Endothelial cell of umbilical vein (primary cell): ENCODE measurements around the gene DDX4. TPM values are rescaled to one million over a fixed set of nuclear protein-coding genes. Genes with fewer than 3 reads are reported as not detected.

ENCODE experiments used
- BruUV-seq: library from RNA; stranded (reverse); fragments of 400-500 nt; replicated peaks from 2 replicates; lab custom pipeline; 2021; lab: Mats Ljungman, UMichigan
- CTCF ChIA-PET: fragments of 300-600, 350-600 bp; sonication (Branson Sonifier 250); formaldehyde crosslinking; loops from one replicate; lab custom pipeline; 2021; ENCODE audit warnings: antibody characterized with exemption, inconsistent platforms; lab: Charles Lee
- POLR2A ChIA-PET: fragments of 300-600, 350-600 bp; sonication (Branson Sonifier 250); formaldehyde crosslinking; loops from one replicate; lab custom pipeline; 2021; ENCODE audit warnings: antibody characterized with exemption, inconsistent platforms; lab: Charles Lee
- DNase-seq: peaks from one replicate; pipeline ENCODE4 v3.0.0-alpha.2; 2011; ENCODE audit warnings: low read depth, low spot score
- FAIRE-seq: peaks from 2 replicates; lab custom pipeline; 2011; peaks lifted over from hg19 to GRCh38; lab: Jason Lieb, UNC
- H2AFZ ChIP-seq: 2 replicates; pipeline ENCODE4 v1.6.0; 2012; ENCODE audit warnings: low read depth, low read length, control low read depth, inconsistent platforms
- H3K27ac ChIP-seq: 2 replicates; pipeline ENCODE4 v1.5.1; 2011; ENCODE audit warnings: low read depth, mild to moderate bottlenecking, control low read depth, low read length, moderate library complexity; ENCODE audit not compliant: insufficient read depth
- H3K27me3 ChIP-seq, 2 experiments: 2 replicates each; pipeline versions ENCODE4 v1.6.0 to v1.6.1; 2011; ENCODE audit warnings: low read length in 2 of 2, mixed read lengths in 1 of 2; ENCODE audit not compliant: control insufficient read depth in 2 of 2, insufficient read depth in 2 of 2
- H3K36me3 ChIP-seq, 2 experiments: 2 replicates in 1 of 2; 3 replicates in 1 of 2; pipeline ENCODE4 v1.5.1; 2011; ENCODE audit warnings: low read length in 2 of 2, mild to moderate bottlenecking in 1 of 2, moderate library complexity in 1 of 2; ENCODE audit not compliant: control insufficient read depth in 2 of 2, insufficient read depth in 2 of 2; ENCODE audit errors: extremely low read depth in 1 of 2
- H3K4me1 ChIP-seq: 3 replicates; pipeline ENCODE4 v1.5.1; 2011; ENCODE audit warnings: mild to moderate bottlenecking, low read length; ENCODE audit not compliant: control insufficient read depth, insufficient read depth; ENCODE audit errors: extremely low read depth
- H3K4me2 ChIP-seq: 2 replicates; pipeline ENCODE4 v1.6.1; 2011; ENCODE audit warnings: low read length, control low read depth, mixed read lengths; ENCODE audit not compliant: insufficient read depth
- H3K4me3 ChIP-seq, 3 experiments: fragments of 200-600 bp in 1 of 3; sonication (generic), shearing (Covaris generic) in 1 of 3; replicated peaks in 1 of 3; 2 replicates each; pipeline ENCODE4 v1.5.1; 2011 to 2016; ENCODE audit warnings: control low read depth in 3 of 3, low read length in 3 of 3, mild to moderate bottlenecking in 2 of 3, inconsistent platforms in 1 of 3, low read depth in 1 of 3, moderate library complexity in 1 of 3; ENCODE audit not compliant: insufficient read depth in 1 of 3
- H3K79me2 ChIP-seq: 2 replicates; pipeline ENCODE4 v1.6.0; 2012; ENCODE audit warnings: low read length, inconsistent platforms; ENCODE audit not compliant: control insufficient read depth, insufficient read depth
- H3K9ac ChIP-seq: replicated peaks from 2 replicates; pipeline ENCODE3; 2011; ENCODE audit warnings: low read length, control low read depth; ENCODE audit not compliant: insufficient read depth; ENCODE audit errors: extremely low read depth
- H3K9me1 ChIP-seq: replicated peaks from 3 replicates; pipeline ENCODE4 v1.6.0; 2011; ENCODE audit warnings: mild to moderate bottlenecking, low read length; ENCODE audit not compliant: control insufficient read depth, insufficient read depth; ENCODE audit errors: extremely low read depth
- H3K9me3 ChIP-seq: replicated peaks from 2 replicates; pipeline ENCODE4 v1.5.1; 2012; ENCODE audit warnings: low read length, inconsistent platforms; ENCODE audit not compliant: control insufficient read depth, insufficient read depth
- H4K20me1 ChIP-seq: replicated peaks from 2 replicates; pipeline ENCODE3; 2011; ENCODE audit warnings: mild to moderate bottlenecking, low read length; ENCODE audit not compliant: control insufficient read depth, insufficient read depth; ENCODE audit errors: extremely low read depth
- CTCF ChIP-seq, 2 donors: IDR thresholded peaks; 1 replicate in 1 of 2; 2 replicates in 1 of 2; pipeline ENCODE4 v1.5.1; 2011; ENCODE audit warnings: low read length in 2 of 2, mild to moderate bottlenecking in 2 of 2, moderate library complexity in 2 of 2, control low read depth in 1 of 2, inconsistent platforms in 1 of 2, low read depth in 1 of 2; ENCODE audit not compliant: insufficient read depth in 1 of 2; ENCODE audit errors: extremely low read depth in 1 of 2
- EZH2 ChIP-seq: IDR thresholded peaks from 2 replicates; pipeline ENCODE4 v1.6.1; 2012; ENCODE audit warnings: borderline replicate concordance, low read depth, mild to moderate bottlenecking, moderate library complexity, low read length, inconsistent platforms; ENCODE audit not compliant: severe bottlenecking
- FOS ChIP-seq: IDR thresholded peaks from 2 replicates; pipeline ENCODE4 v1.6.1; 2011; ENCODE audit warnings: mild to moderate bottlenecking, low read length, moderate library complexity, borderline replicate concordance; ENCODE audit not compliant: insufficient read depth
- GATA2 ChIP-seq: IDR thresholded peaks from 2 replicates; pipeline ENCODE4 v1.7.0; 2011; ENCODE audit warnings: low read depth, mild to moderate bottlenecking, moderate library complexity, mixed read lengths, low read length; ENCODE audit not compliant: insufficient read length, insufficient read depth
- JUN ChIP-seq: IDR thresholded peaks from 2 replicates; pipeline ENCODE4 v1.6.1; 2011; ENCODE audit warnings: borderline replicate concordance, low read depth; ENCODE audit not compliant: insufficient read length, insufficient read depth
- MAX ChIP-seq: IDR thresholded peaks from 2 replicates; pipeline ENCODE4 v1.6.1; 2011; ENCODE audit not compliant: insufficient read depth, insufficient read length
- MYC ChIP-seq: IDR thresholded peaks from one replicate; pipeline ENCODE4 v1.6.1; 2011; ENCODE audit warnings: mild to moderate bottlenecking, low read depth, low read length
- POLR2A ChIP-seq: IDR thresholded peaks from 2 replicates; pipeline ENCODE4 v1.6.1; 2012; ENCODE audit warnings: low read depth, mild to moderate bottlenecking, control low read depth, low read length
- POLR2AphosphoS5 ChIP-seq: IDR thresholded peaks from 2 replicates; pipeline ENCODE4 v1.6.1; 2012; ENCODE audit warnings: low read depth, mild to moderate bottlenecking, control low read depth, low read length, moderate library complexity; ENCODE audit not compliant: insufficient read depth
- dilution Hi-C: fragments of 300-500 bp; cut with MboI; formaldehyde crosslinking; loops from one replicate; pipeline ENCODE4 v1.15.0; 2019; ENCODE audit warnings: low sequenced_read_pairs; ENCODE audit not compliant: extremely low pct_ligation_motif_present
- intact Hi-C: fragments of 100-400 bp; cut with micrococcal nuclease; formaldehyde crosslinking; loops from one replicate; pipeline ENCODE4 v1.10.0; 2022
- polyA plus RNA-seq, 4 experiments: library from polyadenylated mRNA; depleted of rRNA in 3 of 4; stranded (reverse) in 3 of 4; unstranded in 1 of 4; fragments of >200 nt; gene quantifications; 2 replicates each; pipeline versions ENCODE4 v1.2.1 to v1.2.3, GENCODE V29; 2011 to 2012; ENCODE audit warnings: missing spikeins in 1 of 4
- total RNA-seq: library from RNA; stranded (reverse); gene quantifications from 2 replicates; pipeline ENCODE4 v1.2.3, GENCODE V29; 2021

Gene DDX4
- total and polyA plus RNA-seq, 2 donors (not counting 3 experiments of a cell fraction or from before 2014, with no cell fraction given), result not detected

DNA sequence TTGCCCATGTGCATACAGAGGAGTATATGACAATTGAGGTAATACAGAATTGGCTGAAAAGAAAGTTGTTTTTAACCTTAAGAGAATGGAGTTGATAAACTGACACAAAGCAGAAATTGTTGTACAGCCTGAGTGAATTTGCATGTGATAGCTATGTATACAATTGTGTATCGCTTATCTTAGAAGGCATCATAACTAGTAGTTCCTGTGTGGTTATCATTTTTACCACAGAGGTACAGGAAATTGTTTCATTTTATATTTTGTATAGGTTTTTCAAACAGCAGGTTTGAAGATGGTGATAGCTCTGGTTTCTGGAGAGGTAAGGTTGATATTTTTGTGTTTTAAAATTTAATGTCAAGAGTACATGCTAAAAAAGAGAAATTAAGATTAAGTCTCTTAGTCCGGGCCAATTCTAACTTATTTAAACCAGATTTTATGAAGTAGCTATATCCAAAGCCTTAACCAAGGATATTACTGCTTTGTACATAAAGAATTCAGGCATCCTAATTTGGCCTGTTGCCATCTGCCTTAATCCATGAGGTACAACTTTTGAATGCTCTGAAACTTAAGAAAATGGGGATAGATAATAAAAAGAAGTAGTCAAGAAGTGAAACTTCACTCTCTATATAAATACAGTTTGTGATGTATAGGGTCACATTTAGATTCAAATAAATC is 26.0 kb downstream of the DDX4 start:
- Histone ChIP-seq H3K36me3 (no peaks in the 10 kb centered on the region), H3K9me1 (no peaks in the 10 kb centered on the region), H3K4me2 (no peak overlapping the region), H2AFZ (no peak overlapping the region), H3K4me1 (no peaks in the 10 kb centered on the region), H3K27ac (no peak overlapping the region), H4K20me1 (no peaks in the 10 kb centered on the region), H3K79me2 (no peaks in the 10 kb centered on the region), H3K9ac (no peak overlapping the region), H3K4me3 (no peak overlapping the region), H3K27me3 (no peaks in the 10 kb centered on the region), H3K9me3 (no peaks in the 10 kb centered on the region)
- ChIA-PET CTCF (interaction anchor here (0.6 to 1.9 kb wide), 2 partner anchors 9 to 58 kb away, joined by 3 to 6 read pairs; no protein-coding TSS in a partner anchor), POLR2A (no interaction called here)
- intact Hi-C loops (no loop called here), dilution Hi-C loops (no loop called here)
- FAIRE-seq, result no peak
- DNase-seq, result no peak
- TF ChIP-seq MAX (no peak), JUN (no peak), MYC (no peak), CTCF (IDR thresholded peaks at IDR 0.05; ENCODE audit: extremely low read depth in 1 of 2, insufficient read depth in 1 of 2, low read depth in 1 of 2, low read length in 2 of 2) (no peak), FOS (no peak), POLR2A (no peak), GATA2 (no peak), POLR2AphosphoS5 (no peak), EZH2 (no peak)
- BruUV-seq, result no TSS peak
